ENCODE measurements around the gene TTLL8.

TTLL8 gene

GRCh38 chr22:50085211-50085972 lies 27.3 kb upstream of the TTLL8 start, which contains the start of gene MLC1:
TSS of gene MLC1 (minus strand) at chr22:50085426. CDS start at chr22:50084902, 524 bp downstream.
- H3K36me3 ChIP-seq (ENCODE audit: control insufficient read depth, insufficient read depth, low read length), result no peaks in the 10 kb centered on the region
- H4K8ac ChIP-seq (ENCODE audit: low read depth, low read length), result no peak within 1 kb of the TSS
- H3K23ac ChIP-seq (ENCODE audit: low read length), result no peak within 1 kb of the TSS
- no peak for DNase-seq
- no peak within 1 kb of the TSS for H3K18ac ChIP-seq (ENCODE audit: low read length)
- H3K27me3 ChIP-seq (ENCODE audit: insufficient read depth, low read length, poor library complexity), result no peaks in the 10 kb centered on the region
- no CpG with 5 or more reads among the region's 29 CpGs for WGBS (ENCODE audit: extremely low coverage, insufficient coverage, low lambda C conversion rate)
- no peak within 1 kb of the TSS for H3K9ac ChIP-seq (ENCODE audit: low read length)
- H3K56ac ChIP-seq (ENCODE audit: low read length), result no peak within 1 kb of the TSS
- H3K4me1 ChIP-seq (ENCODE audit: control insufficient read depth, low read depth, low read length), result no peaks in the 10 kb centered on the region
- no peak within 1 kb of the TSS for H3K4me2 ChIP-seq (ENCODE audit: low read length)
- H3K79me1 ChIP-seq (ENCODE audit: low read length), result no peaks in the 10 kb centered on the region
- no peak within 1 kb of the TSS for H2AK5ac ChIP-seq (ENCODE audit: low read length)
- no peak within 1 kb of the TSS for H3K4me3 ChIP-seq (ENCODE audit: low read length)
- no peak within 1 kb of the TSS for H2BK120ac ChIP-seq (ENCODE audit: low read depth, low read length)
- no peaks in the 10 kb centered on the region for H3K79me2 ChIP-seq (ENCODE audit: control insufficient read depth, insufficient read depth, low read length)
- no peak within 1 kb of the TSS for H4K5ac ChIP-seq (ENCODE audit: low read length)
- H3K4ac ChIP-seq (ENCODE audit: low read depth, low read length), result no peak within 1 kb of the TSS
- no peak within 1 kb of the TSS for H2BK15ac ChIP-seq (replicated peaks; ENCODE audit: low read depth)
- H2BK5ac ChIP-seq (ENCODE audit: low read length), result no peak within 1 kb of the TSS
- no peak within 1 kb of the TSS for H3K27ac ChIP-seq (ENCODE audit: low read depth, low read length)

DNA sequence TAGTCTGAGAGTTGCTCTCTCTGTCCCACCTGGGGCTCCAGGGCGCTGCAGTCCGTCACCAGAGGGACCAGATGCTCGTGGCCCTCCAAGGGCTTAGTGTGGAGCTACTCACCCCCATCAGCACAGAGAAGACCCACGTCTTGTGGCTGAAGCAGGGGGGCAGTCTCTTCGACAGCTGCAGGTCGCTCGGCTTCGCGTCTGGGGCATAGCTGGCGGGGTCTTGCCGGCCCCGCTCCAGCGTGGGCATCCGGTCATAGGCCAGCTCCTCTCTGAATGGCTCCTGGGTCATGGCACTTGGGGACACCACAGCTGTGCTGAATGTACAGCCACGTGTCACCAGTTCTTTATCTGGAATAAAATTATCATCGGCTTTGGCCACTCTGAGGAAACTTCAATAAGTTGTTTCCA lies 26.5 kb upstream of the TTLL8 start:
- Histone ChIP-seq H3K4me1 (ENCODE audit: control insufficient read depth, low read depth, low read length) (no peaks in the 10 kb centered on the region), H4K5ac (ENCODE audit: low read length) (no peak overlapping the region), H3K4ac (ENCODE audit: low read depth, low read length) (no peak overlapping the region), H3K4me3 (ENCODE audit: low read length) (no peak overlapping the region), H3K79me1 (ENCODE audit: low read length) (no peaks in the 10 kb centered on the region), H3K27ac (ENCODE audit: low read depth, low read length) (no peak overlapping the region), H2BK120ac (ENCODE audit: low read depth, low read length) (no peak overlapping the region), H3K4me2 (ENCODE audit: low read length) (no peak overlapping the region), H2BK5ac (ENCODE audit: low read length) (no peak overlapping the region), H3K18ac (ENCODE audit: low read length) (no peak overlapping the region), H3K79me2 (ENCODE audit: control insufficient read depth, insufficient read depth, low read length) (no peaks in the 10 kb centered on the region), H3K27me3 (ENCODE audit: insufficient read depth, low read length, poor library complexity) (no peaks in the 10 kb centered on the region), H3K23ac (ENCODE audit: low read length) (no peak overlapping the region), H2AK5ac (ENCODE audit: low read length) (no peak overlapping the region), H3K36me3 (ENCODE audit: control insufficient read depth, insufficient read depth, low read length) (no peaks in the 10 kb centered on the region), H3K9ac (ENCODE audit: low read length) (no peak overlapping the region), H4K8ac (ENCODE audit: low read depth, low read length) (no peak overlapping the region), H2BK15ac (replicated peaks; ENCODE audit: low read depth) (no peak overlapping the region), H3K56ac (ENCODE audit: low read length) (no peak overlapping the region)
- no CpG with 5 or more reads among the region's 16 CpGs for WGBS (ENCODE audit: extremely low coverage, insufficient coverage, low lambda C conversion rate)
- DNase-seq, result no peak

- no peak overlapping the region for H2BK120ac ChIP-seq (ENCODE audit: low read depth, low read length)
- no peak overlapping the region for H3K27ac ChIP-seq (ENCODE audit: low read depth, low read length)
- no peaks in the 10 kb centered on the region for H3K4me1 ChIP-seq (ENCODE audit: control insufficient read depth, low read depth, low read length)
- H2BK5ac ChIP-seq (ENCODE audit: low read length), result no peak overlapping the region
- H3K36me3 ChIP-seq (ENCODE audit: control insufficient read depth, insufficient read depth, low read length), result no peaks in the 10 kb centered on the region
- no CpG with 5 or more reads among the region's 10 CpGs for WGBS (ENCODE audit: extremely low coverage, insufficient coverage, low lambda C conversion rate)
- H2BK15ac ChIP-seq (replicated peaks; ENCODE audit: low read depth), result no peak overlapping the region
- H3K18ac ChIP-seq (ENCODE audit: low read length), result no peak overlapping the region
- no peak overlapping the region for H3K23ac ChIP-seq (ENCODE audit: low read length)
- H3K4me3 ChIP-seq (ENCODE audit: low read length), result no peak overlapping the region
- no peak overlapping the region for H2AK5ac ChIP-seq (ENCODE audit: low read length)
- no peak overlapping the region for H3K4me2 ChIP-seq (ENCODE audit: low read length)
- no peaks in the 10 kb centered on the region for H3K79me2 ChIP-seq (ENCODE audit: control insufficient read depth, insufficient read depth, low read length)
- H3K4ac ChIP-seq (ENCODE audit: low read depth, low read length), result no peak overlapping the region
- no peak overlapping the region for H3K9ac ChIP-seq (ENCODE audit: low read length)
- no peak overlapping the region for H3K56ac ChIP-seq (ENCODE audit: low read length)
- H4K8ac ChIP-seq (ENCODE audit: low read depth, low read length), result no peak overlapping the region
- H3K27me3 ChIP-seq (ENCODE audit: insufficient read depth, low read length, poor library complexity), result no peaks in the 10 kb centered on the region
- no peak overlapping the region for H4K5ac ChIP-seq (ENCODE audit: low read length)
- no peaks in the 10 kb centered on the region for H3K79me1 ChIP-seq (ENCODE audit: low read length)
- no peak for DNase-seq
Measured at GRCh38 chr22:50084080-50084477, 26.0 kb upstream of the TTLL8 start.

DNA sequence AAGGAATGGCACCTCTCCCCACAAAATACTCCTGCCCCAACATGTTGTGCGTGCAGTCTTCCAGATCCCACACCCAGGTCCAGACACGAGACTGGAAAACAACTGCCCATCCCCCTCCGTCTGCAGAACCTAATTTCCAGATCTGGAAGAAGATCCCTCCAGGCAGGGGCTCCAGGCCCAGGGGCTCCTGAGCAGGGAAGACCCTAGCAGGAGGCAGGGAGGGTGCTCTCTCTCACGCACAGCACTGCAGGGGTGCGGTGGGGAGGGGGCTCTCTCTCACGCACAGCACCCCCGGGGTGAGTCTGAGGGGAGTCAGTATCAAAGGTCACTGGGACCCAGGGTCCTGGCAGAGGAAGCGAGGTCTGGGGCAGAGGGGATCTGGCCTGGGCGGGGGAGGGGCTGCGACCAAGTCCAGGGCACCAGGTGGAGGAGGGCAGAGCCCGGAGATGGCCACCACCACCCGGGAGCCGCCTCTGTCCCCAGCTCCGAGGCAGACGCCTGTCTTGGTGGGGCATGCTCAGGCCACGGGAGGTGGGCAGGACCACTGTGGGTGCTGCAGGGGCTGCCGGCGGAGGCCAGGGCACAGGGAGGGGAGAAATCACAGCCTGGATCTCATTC lies 25.5 kb upstream of the TTLL8 start:
- Histone ChIP-seq H3K79me2 (ENCODE audit: control insufficient read depth, insufficient read depth, low read length) (no peaks in the 10 kb centered on the region), H3K9ac (ENCODE audit: low read length) (no peak overlapping the region), H3K4me3 (ENCODE audit: low read length) (no peak overlapping the region), H3K79me1 (ENCODE audit: low read length) (no peaks in the 10 kb centered on the region), H3K18ac (ENCODE audit: low read length) (no peak overlapping the region), H2BK5ac (ENCODE audit: low read length) (no peak overlapping the region), H2BK120ac (ENCODE audit: low read depth, low read length) (no peak overlapping the region), H3K23ac (ENCODE audit: low read length) (no peak overlapping the region), H3K4me1 (ENCODE audit: control insufficient read depth, low read depth, low read length) (no peaks in the 10 kb centered on the region), H3K27me3 (ENCODE audit: insufficient read depth, low read length, poor library complexity) (no peaks in the 10 kb centered on the region), H3K4ac (ENCODE audit: low read depth, low read length) (no peak overlapping the region), H4K8ac (ENCODE audit: low read depth, low read length) (no peak overlapping the region), H2BK15ac (replicated peaks; ENCODE audit: low read depth) (no peak overlapping the region), H2AK5ac (ENCODE audit: low read length) (no peak overlapping the region), H4K5ac (ENCODE audit: low read length) (no peak overlapping the region), H3K56ac (ENCODE audit: low read length) (no peak overlapping the region), H3K36me3 (ENCODE audit: control insufficient read depth, insufficient read depth, low read length) (no peaks in the 10 kb centered on the region), H3K4me2 (ENCODE audit: low read length) (no peak overlapping the region), H3K27ac (ENCODE audit: low read depth, low read length) (no peak overlapping the region)
- no CpG with 5 or more reads among the region's 18 CpGs for WGBS (ENCODE audit: extremely low coverage, insufficient coverage, low lambda C conversion rate)
- no peak for DNase-seq

GRCh38 chr22:50082961-50083461 lies 24.9 kb upstream of the TTLL8 start:
- H3K4ac ChIP-seq (ENCODE audit: low read depth, low read length), result no peak overlapping the region
- H2BK120ac ChIP-seq (ENCODE audit: low read depth, low read length), result no peak overlapping the region
- no CpG with 5 or more reads among the region's 21 CpGs for WGBS (ENCODE audit: extremely low coverage, insufficient coverage, low lambda C conversion rate)
- no peak overlapping the region for H3K4me3 ChIP-seq (ENCODE audit: low read length)
- no peak overlapping the region for H2AK5ac ChIP-seq (ENCODE audit: low read length)
- no peak overlapping the region for H4K5ac ChIP-seq (ENCODE audit: low read length)
- no peak for DNase-seq
- H3K23ac ChIP-seq (ENCODE audit: low read length), result no peak overlapping the region
- no peak overlapping the region for H2BK15ac ChIP-seq (replicated peaks; ENCODE audit: low read depth)
- no peak overlapping the region for H3K56ac ChIP-seq (ENCODE audit: low read length)
- H4K8ac ChIP-seq (ENCODE audit: low read depth, low read length), result no peak overlapping the region
- H3K27ac ChIP-seq (ENCODE audit: low read depth, low read length), result no peak overlapping the region
- H3K4me1 ChIP-seq (ENCODE audit: control insufficient read depth, low read depth, low read length), result no peaks in the 10 kb centered on the region
- no peak overlapping the region for H3K9ac ChIP-seq (ENCODE audit: low read length)
- H2BK5ac ChIP-seq (ENCODE audit: low read length), result no peak overlapping the region
- no peaks in the 10 kb centered on the region for H3K27me3 ChIP-seq (ENCODE audit: insufficient read depth, low read length, poor library complexity)
- no peak overlapping the region for H3K18ac ChIP-seq (ENCODE audit: low read length)
- no peak overlapping the region for H3K4me2 ChIP-seq (ENCODE audit: low read length)
- H3K79me2 ChIP-seq (ENCODE audit: control insufficient read depth, insufficient read depth, low read length), result no peaks in the 10 kb centered on the region
- no peaks in the 10 kb centered on the region for H3K36me3 ChIP-seq (ENCODE audit: control insufficient read depth, insufficient read depth, low read length)
- no peaks in the 10 kb centered on the region for H3K79me1 ChIP-seq (ENCODE audit: low read length)
